Bladder microvascular endothelial cell (primary cell): ENCODE data around the gene PIH1D2. TPM values are rescaled to one million over a fixed set of nuclear protein-coding genes. Genes with fewer than 3 reads are reported as not detected.

Experiments used
- total RNA-seq: library from RNA; depleted of rRNA; stranded (reverse); fragments of >200 nt; gene quantifications from 2 replicates; pipeline ENCODE4 v1.2.3, GENCODE V29; 2014

The PIH1D2 gene, protein sequence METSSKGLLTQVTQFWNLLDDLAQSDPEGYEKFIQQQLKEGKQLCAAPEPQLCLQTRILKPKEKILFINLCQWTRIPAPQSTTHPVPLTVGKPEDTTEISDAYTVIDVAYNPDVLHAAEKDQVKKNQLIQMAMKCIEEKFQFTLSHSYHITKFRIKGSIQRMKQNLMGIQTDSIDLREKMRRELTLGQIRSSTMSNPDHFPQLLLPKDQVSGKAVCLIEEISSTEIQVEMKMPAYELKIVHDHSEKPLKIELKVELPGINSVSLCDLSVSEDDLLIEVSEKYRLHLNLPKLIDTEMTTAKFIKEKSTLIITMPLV
- total RNA-seq: 0.63 and 0.97 TPM in 2 replicates

DNA sequence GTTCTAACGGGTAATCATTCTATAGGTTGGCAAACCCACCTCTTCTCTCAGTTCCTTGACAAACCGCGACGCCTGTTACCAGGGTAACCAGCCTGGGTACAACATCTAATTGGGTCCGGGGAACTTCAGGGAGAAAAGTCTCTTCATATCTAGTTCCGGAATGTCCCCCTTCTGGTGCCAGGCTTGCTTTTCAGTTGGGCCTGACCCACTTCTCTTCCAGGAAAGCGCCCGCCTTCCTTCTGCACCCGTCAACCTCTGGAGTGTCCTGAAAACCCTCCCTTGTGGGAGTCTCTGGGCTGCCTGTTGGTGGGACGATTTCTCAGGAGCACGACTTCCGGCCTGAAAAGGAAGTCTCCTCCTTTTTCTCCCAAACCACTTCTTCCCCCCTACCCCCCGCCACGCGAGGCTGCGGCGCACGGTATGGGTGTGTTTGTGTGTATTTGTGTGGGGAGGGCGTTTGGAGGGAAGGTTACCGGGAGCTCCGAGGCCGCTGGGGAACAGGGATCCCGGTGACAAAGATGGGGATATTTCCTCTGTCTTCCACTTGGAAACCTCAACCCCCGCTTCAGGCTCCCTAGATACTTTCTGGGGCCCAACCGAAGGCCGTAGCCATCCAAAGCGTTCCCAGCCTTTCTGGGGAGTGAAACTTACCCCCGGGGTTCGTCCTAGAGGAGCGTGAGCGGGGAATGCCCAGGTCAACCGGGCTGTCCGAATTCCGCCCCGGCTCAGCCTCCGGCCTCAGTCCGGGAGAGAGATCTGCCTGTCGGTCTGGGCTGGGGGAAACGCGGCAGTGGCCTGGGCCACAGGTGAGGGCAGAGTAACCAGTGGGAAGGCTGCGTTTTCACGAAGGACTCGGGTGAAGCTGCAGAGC is at the start of gene PIH1D2, which contains the start of gene NKAPD1:
Gene PIH1D2 (minus strand): TSS at position 77 of the 871 bp plus-strand sequence. CDS start 843 bp downstream, outside the sequence.
Gene NKAPD1 (plus strand): TSS at position 359 of the 871 bp plus-strand sequence. CDS start 1,276 bp downstream, outside the sequence.

DNA sequence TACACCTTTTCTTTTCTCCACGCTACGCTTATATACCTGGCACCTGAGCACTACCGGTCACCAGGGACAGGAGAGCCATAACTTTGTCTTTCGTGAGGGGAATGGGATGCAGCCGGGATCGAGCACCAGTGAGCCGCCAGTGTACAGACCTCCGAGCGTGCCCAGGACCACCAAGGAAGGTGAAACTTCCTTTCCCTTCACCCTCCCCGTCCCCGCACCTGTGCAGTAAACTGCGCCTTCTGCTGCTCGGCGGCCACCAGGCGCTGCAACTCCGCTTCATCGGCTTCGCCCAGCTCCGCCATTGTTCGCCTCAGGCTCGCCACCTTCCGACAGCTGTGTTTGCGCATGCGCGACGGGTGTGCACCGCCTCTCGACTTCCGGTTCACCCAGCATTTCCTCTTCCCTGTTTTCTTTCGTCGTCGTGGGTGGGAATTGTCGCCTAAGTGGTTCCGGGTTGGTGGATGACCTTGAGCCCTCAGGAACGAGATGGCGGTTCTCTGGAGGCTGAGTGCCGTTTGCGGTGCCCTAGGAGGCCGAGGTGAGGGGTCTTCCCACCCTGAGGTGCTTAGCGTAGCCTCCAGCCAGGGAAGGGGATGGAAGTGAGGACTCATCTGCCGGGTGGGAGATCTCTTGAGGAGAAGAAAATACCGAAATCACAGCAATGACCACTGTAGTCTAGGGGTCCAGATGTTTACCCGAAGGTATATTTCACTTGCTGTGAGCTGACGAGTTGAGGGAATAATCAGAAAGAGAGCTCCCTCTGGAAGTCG is 12.8 kb upstream of the PIH1D2 start, which contains the start of the genes SDHD and TIMM8B:
Gene SDHD (plus strand): TSS at position 452 of the 770 bp plus-strand sequence. CDS start 35 bp downstream, at position 487.
Gene TIMM8B (minus strand): TSS at position 335 of the 770 bp plus-strand sequence. CDS start 33 bp downstream, at position 302.

DNA sequence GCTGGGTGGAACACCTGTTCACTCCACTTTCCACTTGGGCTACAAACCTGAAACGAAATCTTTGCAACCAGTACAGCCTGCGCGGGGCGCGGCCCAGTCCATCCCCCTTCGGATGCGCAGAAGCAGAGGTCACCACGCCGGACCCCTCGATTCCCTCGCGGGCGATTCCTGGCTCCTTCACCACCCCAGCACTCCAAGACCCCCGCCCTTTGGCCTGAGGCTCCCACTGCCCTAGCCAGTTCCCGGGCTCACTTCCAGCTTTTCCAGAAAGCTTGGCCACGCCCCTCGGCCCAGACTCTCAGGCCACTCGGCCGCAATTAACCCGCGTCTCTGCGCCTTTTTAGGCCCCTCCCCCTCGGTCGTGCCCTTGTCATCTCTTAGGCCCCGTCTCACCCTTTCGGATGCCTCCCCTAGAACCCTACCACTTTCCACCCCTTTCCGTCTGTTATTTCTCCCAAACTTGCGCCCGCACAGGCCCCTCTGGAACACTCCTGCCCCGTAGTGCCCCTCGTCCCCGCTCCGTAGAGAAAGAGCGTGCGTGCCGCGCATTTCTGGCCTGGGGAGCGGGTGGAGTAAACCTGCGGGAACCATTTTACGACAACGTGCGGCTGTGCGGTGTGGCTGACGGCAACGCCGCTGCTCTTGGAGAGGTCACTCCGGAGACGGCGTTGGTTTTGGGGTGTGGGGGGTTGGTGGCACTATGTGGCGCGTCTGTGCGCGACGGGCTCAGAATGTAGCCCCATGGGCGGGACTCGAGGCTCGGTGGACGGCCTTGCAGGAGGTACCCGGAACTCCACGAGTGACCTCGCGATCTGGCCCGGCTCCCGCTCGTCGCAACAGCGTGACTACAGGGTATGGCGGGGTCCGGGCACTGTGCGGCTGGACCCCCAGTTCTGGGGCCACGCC is 48.8 kb downstream of the PIH1D2 start, which contains the start of gene DLAT:
Gene DLAT (plus strand): TSS at position 636 of the 906 bp plus-strand sequence. CDS start 65 bp downstream, at position 701.

Other genes with a start within 250 kb of the PIH1D2 start
- 14.2 and 24.9 TPM in 2 replicates for gene ALG9, start 202.4 kb downstream of the PIH1D2 start, total RNA-seq
- gene FDXACB1, start 194.9 kb downstream of the PIH1D2 start, total RNA-seq: 1.3 and 1.6 TPM in 2 replicates
- 4.4 and 5.0 TPM in 2 replicates for gene CFAP68, start 194.5 kb downstream of the PIH1D2 start, total RNA-seq
- 0.81 and 1.0 TPM in 2 replicates for gene CRYAB, start 162.2 kb downstream of the PIH1D2 start, total RNA-seq
- gene HSPB2, start 161.3 kb downstream of the PIH1D2 start, total RNA-seq: not detected in 2 replicates
- 0.16 and 0.25 TPM in 2 replicates for gene C11orf52, start 155.1 kb downstream of the PIH1D2 start, total RNA-seq
- 7.7 and 18.3 TPM in 2 replicates for gene DIXDC1, start 136.7 kb downstream of the PIH1D2 start, total RNA-seq
- gene DLAT, start 48.6 kb downstream of the PIH1D2 start, total RNA-seq: 21.9 and 30.6 TPM in 2 replicates
- gene NKAPD1, start 282 bp upstream of the PIH1D2 start, total RNA-seq: 9.6 and 14.7 TPM in 2 replicates
- 75.5 and 81.9 TPM in 2 replicates for gene TIMM8B, start 12.7 kb upstream of the PIH1D2 start, total RNA-seq
- gene SDHD, start 12.9 kb upstream of the PIH1D2 start, total RNA-seq: 137 and 142 TPM in 2 replicates
- 0.13 and 0.16 TPM in 2 replicates for gene IL18, start 90.1 kb upstream of the PIH1D2 start, total RNA-seq
- not detected in 2 replicates for gene TEX12, start 93.4 kb upstream of the PIH1D2 start, total RNA-seq
- 0.65 and 1.9 TPM in 2 replicates for gene BCO2, start 101.5 kb upstream of the PIH1D2 start, total RNA-seq
- gene PTS, start 152.4 kb upstream of the PIH1D2 start, total RNA-seq: 20.7 and 32.2 TPM in 2 replicates
- gene PLET1, start 186.8 kb upstream of the PIH1D2 start, total RNA-seq: not detected in 2 replicates